ENCODE measurements around the gene FZD8. TPM values are rescaled to one million over a fixed set of nuclear protein-coding genes. Genes with fewer than 3 reads are reported as not detected.

The FZD8 gene
- polyA plus RNA-seq, 1 experiment: 0.18 TPM

- H3K27me3 ChIP-seq (ENCODE audit: control insufficient read depth, insufficient read depth, low read length): no peaks in the 10 kb centered on the region
- no peak overlapping the region for H3K4me3 ChIP-seq (ENCODE audit: low read depth, low read length)
- TF ChIP-seq CTCF (IDR thresholded peaks at IDR 0.05; ENCODE audit: insufficient read depth, low read depth, low read length): no peak
- POLR2A ChIA-PET: no interaction called here
- no peaks in the 10 kb centered on the region for H3K36me3 ChIP-seq (ENCODE audit: control insufficient read depth, insufficient read depth, low read length)
- CTCF ChIA-PET: interaction anchor here (0.8 to 10.0 kb wide), 3 partner anchors 9 to 1147 kb away, joined by 3 to 205 read pairs (median 3); no protein-coding TSS in a partner anchor
- DNase-seq (ENCODE audit: low read depth): no peak
These were observed 10.1 kb downstream of the FZD8 start for GRCh38 chr10:35632027-35632426.

- CTCF ChIA-PET: interaction anchor here (0.7 to 1.7 kb wide), 3 partner anchors 285 to 1148 kb away, joined by 3 to 8 read pairs (median 3); no protein-coding TSS in a partner anchor
These were observed 10.7 kb downstream of the FZD8 start for GRCh38 chr10:35631404-35631803.

DNA sequence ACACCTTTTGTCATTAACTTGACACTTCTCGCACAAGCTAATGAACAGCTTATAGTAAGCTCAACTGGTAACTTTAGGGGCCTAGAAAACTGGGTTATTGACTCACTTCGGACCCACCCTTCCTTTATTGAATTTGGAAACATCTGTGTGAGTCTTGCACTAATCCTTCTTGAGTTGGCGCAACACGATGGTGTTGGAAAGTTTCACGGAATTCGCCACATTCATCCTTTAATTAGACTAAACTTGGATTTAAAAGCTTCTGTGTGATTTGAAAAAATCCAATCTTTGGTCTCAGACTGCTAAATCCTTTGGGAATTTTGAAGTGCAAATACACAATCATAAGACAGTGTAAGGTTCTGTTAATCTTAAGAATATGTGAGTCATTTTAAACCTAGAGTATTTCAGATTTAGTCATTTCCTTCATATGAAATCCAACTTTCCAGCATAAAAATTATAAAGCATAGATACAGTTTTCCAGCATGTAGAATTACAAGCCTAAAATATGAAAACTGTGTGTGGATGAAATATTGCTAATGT, 15.1 kb downstream of the FZD8 start:
- ChIA-PET POLR2A (no interaction called here), CTCF (interaction anchor here (0.6 to 1.5 kb wide), 3 partner anchors 8 to 290 kb away, joined by 3 to 4 read pairs (median 4); no protein-coding TSS in a partner anchor)
- Histone ChIP-seq H3K36me3 (ENCODE audit: control insufficient read depth, insufficient read depth, low read length) (no peaks in the 10 kb centered on the region), H3K27me3 (ENCODE audit: control insufficient read depth, insufficient read depth, low read length) (no peaks in the 10 kb centered on the region; the same call in 1 of the 2 replicates), H3K4me3 (ENCODE audit: low read depth, low read length) (no peak overlapping the region)
- DNase-seq (ENCODE audit: low read depth): no peak
- no peak for TF ChIP-seq CTCF (IDR thresholded peaks at IDR 0.05; ENCODE audit: insufficient read depth, low read depth, low read length)

More at GRCh38 chr10:35631404-35631803, 10.7 kb downstream of the FZD8 start:
- no peaks in the 10 kb centered on the region for H3K27me3 ChIP-seq (ENCODE audit: control insufficient read depth, insufficient read depth, low read length)
- POLR2A ChIA-PET: no interaction called here
- DNase-seq (ENCODE audit: low read depth): no peak
- no peak for TF ChIP-seq CTCF (IDR thresholded peaks at IDR 0.05; ENCODE audit: insufficient read depth, low read depth, low read length)
- H3K4me3 ChIP-seq (ENCODE audit: low read depth, low read length): no peak overlapping the region
- no peaks in the 10 kb centered on the region for H3K36me3 ChIP-seq (ENCODE audit: control insufficient read depth, insufficient read depth, low read length)

- Histone ChIP-seq H3K36me3 (ENCODE audit: control insufficient read depth, insufficient read depth, low read length) (no peaks in the 10 kb centered on the region), H3K27me3 (ENCODE audit: control insufficient read depth, insufficient read depth, low read length) (peaks cover 12% of the 10 kb centered on the region; the same call in 1 of the 2 replicates), H3K4me3 (ENCODE audit: low read depth, low read length) (no peak overlapping the region)
- TF ChIP-seq CTCF (IDR thresholded peaks at IDR 0.05; ENCODE audit: insufficient read depth, low read depth, low read length): no peak
- no peak for DNase-seq (ENCODE audit: low read depth)
- POLR2A ChIA-PET: no interaction called here
- CTCF ChIA-PET: interaction anchor here (0.8 to 2.4 kb wide), 5 partner anchors 10 to 302 kb away, joined by 3 to 9 read pairs (median 5); no protein-coding TSS in a partner anchor
These were observed 27.8 kb downstream of the FZD8 start for GRCh38 chr10:35614312-35614711.

- no peak for DNase-seq (ENCODE audit: low read depth)
- H3K27me3 ChIP-seq (ENCODE audit: control insufficient read depth, insufficient read depth, low read length): peaks cover 12% of the 10 kb centered on the region; the same call in 1 of the 2 replicates
- peak; percentile 44; the same call in 1 of the 2 replicates for TF ChIP-seq CTCF (IDR thresholded peaks at IDR 0.05; ENCODE audit: insufficient read depth, low read depth, low read length)
- H3K36me3 ChIP-seq (ENCODE audit: control insufficient read depth, insufficient read depth, low read length): no peaks in the 10 kb centered on the region
- H3K4me3 ChIP-seq (ENCODE audit: low read depth, low read length): no peak overlapping the region
- ChIA-PET POLR2A (no interaction called here), CTCF (interaction anchor here (0.6 to 2.4 kb wide), 7 partner anchors 10 to 1267 kb away, joined by 3 to 9 read pairs (median 3); no protein-coding TSS in a partner anchor)
These were observed 28.4 kb downstream of the FZD8 start for GRCh38 chr10:35613597-35614226.
